GM21723 (cell line): ENCODE measurements around the gene MTR.
A peak's percentile ranks its signal among the peaks of the same experiment; 100 is the strongest.

Experiments
- ATAC-seq: cut with Tn5 transposase; IDR thresholded peaks from one replicate; pipeline ENCODE4 v1.9.1; 2021; ENCODE audit warnings: mild to moderate bottlenecking, moderate library complexity; ENCODE audit not compliant: unreplicated experiment

The MTR gene

GRCh38 chr1:236862219-236862591 is 67.1 kb downstream of the MTR start:
- no peak for ATAC-seq

GRCh38 chr1:236862615-236863211 is 67.6 kb downstream of the MTR start:
- ATAC-seq: no peak

- ATAC-seq: no peak
Observed at GRCh38 chr1:236864211-236864610, 69.1 kb downstream of the MTR start.

- no peak for ATAC-seq
Observed at GRCh38 chr1:236864996-236865817, 70.1 kb downstream of the MTR start.

GRCh38 chr1:236865818-236866155 is 70.7 kb downstream of the MTR start:
- ATAC-seq: no peak

- ATAC-seq: peak; percentile 86
Observed at GRCh38 chr1:236868625-236869467, 73.8 kb downstream of the MTR start.

- no peak for ATAC-seq
Observed at GRCh38 chr1:236869911-236870310, 74.8 kb downstream of the MTR start.

GRCh38 chr1:236870721-236871120 is 75.6 kb downstream of the MTR start:
- no peak for ATAC-seq

- ATAC-seq: no peak
Observed at GRCh38 chr1:236872075-236872666, 77.1 kb downstream of the MTR start.

- ATAC-seq: no peak
Observed at GRCh38 chr1:236875975-236876374, 80.9 kb downstream of the MTR start.

- no peak for ATAC-seq
Observed at GRCh38 chr1:236877661-236878060, 82.6 kb downstream of the MTR start.

- ATAC-seq: no peak
Observed at GRCh38 chr1:236880209-236880608, 85.1 kb downstream of the MTR start.

- no peak for ATAC-seq
Observed at GRCh38 chr1:236882678-236883077, 87.6 kb downstream of the MTR start.

GRCh38 chr1:236886199-236886598 is 91.1 kb downstream of the MTR start:
- no peak for ATAC-seq

- no peak for ATAC-seq
Observed at GRCh38 chr1:236887081-236887480, 92.0 kb downstream of the MTR start.

GRCh38 chr1:236888126-236888525 is 93.0 kb downstream of the MTR start:
- ATAC-seq: no peak

GRCh38 chr1:236888903-236889302 is 93.8 kb downstream of the MTR start:
- ATAC-seq: no peak

- ATAC-seq: no peak
Observed at GRCh38 chr1:236890152-236891056, 95.3 kb downstream of the MTR start.

- ATAC-seq: no peak
Observed at GRCh38 chr1:236893626-236894545, 98.8 kb downstream of the MTR start.
